K562 (cell line): ENCODE data around the gene ITPR1. TPM values are rescaled to one million over a fixed set of nuclear protein-coding genes. Genes with fewer than 3 reads are reported as not detected.

Source experiments
- ATAC-seq: fragments of 200-7000 bp; cut with Tn5 transposase; 3 replicates; pipeline ENCODE4 v1.9.1; 2020; ENCODE audit warnings: moderate library complexity
- BruUV-seq: library from RNA; stranded (reverse); fragments of 400-500 nt; replicated peaks from 2 replicates; lab custom pipeline; 2021; lab: Mats Ljungman, UMichigan
- CTCF ChIA-PET: fragments of 300-600 bp; formaldehyde crosslinking; extraction: SDS; loops from one replicate; lab custom pipeline; 2021; ENCODE audit warnings: low intra/inter-chr PET ratio; lab: Yijun Ruan, JAX
- POLR2A ChIA-PET: fragments of 300-600, 350-650 bp; sonication (Branson Sonifier 250); formaldehyde crosslinking; extraction: SDS; loops from one replicate; lab custom pipeline; 2021; ENCODE audit warnings: antibody characterized with exemption, inconsistent platforms; lab: Yijun Ruan, JAX
- DNase-seq, 4 experiments: peaks; one replicate each; pipeline versions ENCODE4 v3.0.0 to v3.0.0-alpha.2; 2011 to 2018; ENCODE audit warnings: low spot score in 3 of 4, mixed read lengths in 3 of 4; ENCODE audit errors: extremely low read depth in 1 of 4
- FAIRE-seq: peaks from 2 replicates; lab custom pipeline; 2011; peaks lifted over from hg19 to GRCh38; lab: Jason Lieb, UNC
- H2AFZ ChIP-seq: 2 replicates; pipeline ENCODE4 v1.6.0; 2011; ENCODE audit warnings: low read depth, low read length, control low read depth, inconsistent platforms
- H3K27ac ChIP-seq: fragments of 200-600 bp; 3 replicates; pipeline ENCODE4 v1.8.0; 2011; ENCODE audit warnings: low read depth, mild to moderate bottlenecking, control low read depth, inconsistent platforms, low read length, moderate library complexity, mixed read lengths; ENCODE audit errors: extremely low read depth
- H3K27me3 ChIP-seq, 2 experiments: fragments of 300-600 bp in 1 of 2; 2 replicates in 1 of 2; 3 replicates in 1 of 2; pipeline versions ENCODE4 v1.6.0 to v1.8.0; 2011; ENCODE audit warnings: inconsistent platforms in 2 of 2, low read length in 2 of 2, mild to moderate bottlenecking in 1 of 2, mixed read lengths in 1 of 2, moderate library complexity in 1 of 2; ENCODE audit not compliant: control insufficient read depth in 2 of 2, insufficient read depth in 2 of 2
- H3K36me3 ChIP-seq: fragments of 300-600 bp; 3 replicates; pipeline ENCODE4 v1.8.0; 2011; ENCODE audit warnings: mild to moderate bottlenecking, low read length, inconsistent platforms; ENCODE audit not compliant: control insufficient read depth, insufficient read depth
- H3K4me1 ChIP-seq, 2 experiments: fragments of 200-600 bp in 1 of 2; replicated peaks in 1 of 2; 2 replicates in 1 of 2; 3 replicates in 1 of 2; pipeline versions ENCODE4 v1.5.1 to v1.8.0; 2011; ENCODE audit warnings: inconsistent platforms in 2 of 2, low read length in 2 of 2, mild to moderate bottlenecking in 1 of 2, mixed read lengths in 1 of 2, moderate library complexity in 1 of 2; ENCODE audit not compliant: control insufficient read depth in 2 of 2, insufficient read depth in 2 of 2
- H3K4me2 ChIP-seq: 2 replicates; pipeline ENCODE4 v1.6.1; 2011; ENCODE audit warnings: low read length, control low read depth, inconsistent platforms, mixed read lengths; ENCODE audit not compliant: insufficient read depth
- H3K4me3 ChIP-seq: fragments of 200-600 bp; sonication (generic), shearing (Covaris generic); 2 replicates; pipeline ENCODE4 v1.5.1; 2016; ENCODE audit warnings: control low read depth, inconsistent platforms
- H3K79me2 ChIP-seq: fragments of 200-600 bp; 3 replicates; pipeline ENCODE4 v1.8.0; 2011; ENCODE audit warnings: low read length, inconsistent platforms; ENCODE audit not compliant: control insufficient read depth, insufficient read depth
- H3K9ac ChIP-seq, 2 experiments: 2 replicates each; pipeline versions ENCODE4 v1.6.0 to v1.6.1; 2011; ENCODE audit warnings: low read depth in 2 of 2, low read length in 2 of 2, control low read depth in 1 of 2, inconsistent platforms in 1 of 2, mild to moderate bottlenecking in 1 of 2, mixed read lengths in 1 of 2; ENCODE audit not compliant: insufficient read depth in 1 of 2
- H3K9me1 ChIP-seq: one replicate; pipeline ENCODE4 v1.6.0; 2011; ENCODE audit warnings: inconsistent platforms, mild to moderate bottlenecking, low read length, moderate library complexity; ENCODE audit not compliant: control insufficient read depth, insufficient read depth
- H3K9me3 ChIP-seq: replicated peaks from 2 replicates; pipeline ENCODE4 v1.5.1; 2011; ENCODE audit warnings: low read depth, low read length, inconsistent platforms; ENCODE audit not compliant: control insufficient read depth, insufficient read depth
- H4K20me1 ChIP-seq: replicated peaks from 2 replicates; pipeline ENCODE4 v1.6.1; 2011; ENCODE audit warnings: low read length, inconsistent platforms, mixed read lengths; ENCODE audit not compliant: control insufficient read depth, insufficient read depth
- CREB5 ChIP-seq: fragments of 250-450 bp; sonication (Bioruptor Pico); IDR thresholded peaks from 2 replicates; pipeline ENCODE4 v1.5.0; 2020; ENCODE audit warnings: mild to moderate bottlenecking
- EGR1 ChIP-seq: fragments of 450-650 bp; conservative IDR thresholded peaks from 2 replicates; pipeline ENCODE4 v1.6.1; 2017; ENCODE audit warnings: mild to moderate bottlenecking
- FIP1L1 ChIP-seq: fragments of 200-400 bp; formaldehyde crosslinking; IDR thresholded peaks from 2 replicates; pipeline ENCODE4 v1.6.1; 2018; ENCODE audit warnings: mild to moderate bottlenecking, low read depth, low read length; ENCODE audit not compliant: poor library complexity, severe bottlenecking
- HMBOX1 ChIP-seq: sonication (generic); IDR thresholded peaks from 2 replicates; pipeline ENCODE4 v1.6.1; 2016
- ID3 ChIP-seq, 2 experiments: fragments of 250-450 bp in 1 of 2; fragments of 450-650 bp in 1 of 2; sonication (Bioruptor Pico) in 1 of 2; IDR thresholded peaks; 2 replicates each; pipeline versions ENCODE4 v1.6.1 to v1.8.0; 2016 to 2021; ENCODE audit warnings: mild to moderate bottlenecking in 2 of 2, moderate library complexity in 2 of 2, missing compliant biosample characterization in 1 of 2, missing genetic modification characterization in 1 of 2
- KDM4B ChIP-seq, 2 experiments: fragments of 450-650 bp in 1 of 2; sonication (generic) in 1 of 2; IDR thresholded peaks; 2 replicates each; pipeline ENCODE4 v1.6.1; 2016 to 2017; ENCODE audit warnings: borderline replicate concordance in 2 of 2, antibody characterized with exemption in 1 of 2, low read depth in 1 of 2, mild to moderate bottlenecking in 1 of 2
- NFIC ChIP-seq: fragments of 450-650 bp; IDR thresholded peaks from 2 replicates; pipeline ENCODE4 v1.6.1; 2017; ENCODE audit warnings: mild to moderate bottlenecking, inconsistent platforms
- PBX2 ChIP-seq, 2 experiments: IDR thresholded peaks in 1 of 2; conservative IDR thresholded peaks in 1 of 2; 2 replicates each; pipeline ENCODE4 v1.6.1; 2016; ENCODE audit warnings: low read depth in 2 of 2, mild to moderate bottlenecking in 1 of 2, missing compliant biosample characterization in 1 of 2, missing genetic modification characterization in 1 of 2, moderate library complexity in 1 of 2
- RAD21 ChIP-seq, 2 experiments: fragments of 250-450 bp in 1 of 2; fragments of 450-650 bp in 1 of 2; sonication (Bioruptor Pico) in 1 of 2; formaldehyde crosslinking in 1 of 2; IDR thresholded peaks in 1 of 2; conservative IDR thresholded peaks in 1 of 2; 2 replicates each; pipeline versions ENCODE4 v1.4.0 to v1.8.0; 2020 to 2022; ENCODE audit warnings: mild to moderate bottlenecking in 2 of 2, moderate library complexity in 1 of 2
- RUNX1 ChIP-seq: sonication (generic); IDR thresholded peaks from 2 replicates; pipeline ENCODE4 v1.6.1; 2016; ENCODE audit warnings: antibody characterized with exemption, low read depth
- TBP ChIP-seq: optimal IDR thresholded peaks from 2 replicates; pipeline ENCODE3; 2011; ENCODE audit warnings: low read depth, low read length, improper control_type of control experiment
- TEAD4 ChIP-seq, 2 experiments: sonication (generic) in 1 of 2; formaldehyde crosslinking in 1 of 2; IDR thresholded peaks; 2 replicates each; pipeline versions ENCODE4 v1.6.1 to v1.8.0; 2012 to 2022; ENCODE audit warnings: borderline replicate concordance in 1 of 2, inconsistent platforms in 1 of 2, low read length in 1 of 2, mild to moderate bottlenecking in 1 of 2, missing genetic modification reagents in 1 of 2
- ZNF75A ChIP-seq: fragments of 450-650 bp; formaldehyde crosslinking; IDR thresholded peaks from 2 replicates; pipeline ENCODE4 v1.4.0; 2020; ENCODE audit warnings: mild to moderate bottlenecking
- WGBS: fragments of 100-300 bp; shearing (Covaris generic); methylation state at CpG from one replicate; pipeline ENCODE4 v1.1.6; 2016; ENCODE audit warnings: low coverage, mixed read lengths; ENCODE audit not compliant: insufficient coverage; ENCODE audit errors: missing lambda C conversion rate; 5-methylcytosine and 5-hydroxymethylcytosine counted together
- in situ Hi-C: fragments of 300-500 bp; cut with MboI; formaldehyde crosslinking; loops from 4 replicates; pipeline ENCODE4 v1.15.0; 2018; ENCODE audit warnings: inconsistent platforms, mixed read lengths
- intact Hi-C: fragments of 100-400 bp; cut with micrococcal nuclease; formaldehyde crosslinking; loops from 2 replicates; pipeline ENCODE4 v1.14.2; 2022
- polyA plus RNA-seq, 8 experiments: library from polyadenylated mRNA; depleted of rRNA in 4 of 8; stranded (reverse) in 5 of 8; unstranded in 3 of 8; fragments of >200 nt; fragmentation: Nextera tagmentation in 2 of 8; fragmentation: Illumina TruSeq in 1 of 8; extraction: Ambion mirVana in 2 of 8; extraction: Trizol in 1 of 8; gene quantifications; 2 replicates each; pipeline versions ENCODE4 v1.2.1 to v1.2.3, GENCODE V29; 2011 to 2014; ENCODE audit warnings: inconsistent platforms in 1 of 8, missing spikeins in 1 of 8
- total RNA-seq, 7 experiments: library from RNA; depleted of rRNA in 6 of 7; stranded (reverse); fragments of >200 nt in 6 of 7; fragmentation: Illumina TruSeq in 2 of 7; extraction: Trizol in 2 of 7; gene quantifications; 2 replicates each; pipeline versions ENCODE4 v1.2.1 to v1.2.3, GENCODE V29; 2011 to 2021; ENCODE audit warnings: low replicate concordance in 1 of 7

Gene ITPR1
- total and polyA plus RNA-seq, 9 of the 15 experiments (the other 6 are each of a cell fraction or from before 2014, with no cell fraction given) = 22.4 to 40.0 (median 27.4) TPM

- intact Hi-C loops (loop anchor here (5.0 kb wide), 1 partner anchor 167 kb away; no protein-coding TSS in a partner anchor), in situ Hi-C loops (no loop called here)
- ATAC-seq = no peak
- no peak overlapping the region for H3K4me2 ChIP-seq
- BruUV-seq = no TSS peak
- H3K4me3 ChIP-seq = no peak overlapping the region
- no peak overlapping the region for H3K27ac ChIP-seq
- no peaks in the 10 kb centered on the region for H3K9me1 ChIP-seq
- WGBS = 34% methylated on average over 4 of the region's 4 CpGs
- DNase-seq = no peak
- peak overlapping the region; percentile 69 for H2AFZ ChIP-seq
- peaks cover 0 to 16% of the 10 kb centered on the region in 2 experiments; a peak in 3 of 5 replicates for H3K4me1 ChIP-seq
- ChIA-PET CTCF (no interaction called here), POLR2A (interaction anchor here (0.6 to 1.4 kb wide), 3 partner anchors 19 to 91 kb away, joined by 3 to 4 read pairs (median 3); no protein-coding TSS in a partner anchor)
- FAIRE-seq = no peak
- H3K9ac ChIP-seq = no peak overlapping the region
- H4K20me1 ChIP-seq = no peaks in the 10 kb centered on the region
- no peaks in the 10 kb centered on the region for H3K9me3 ChIP-seq
- H3K36me3 ChIP-seq = no peaks in the 10 kb centered on the region
- H3K79me2 ChIP-seq = no peaks in the 10 kb centered on the region
- H3K27me3 ChIP-seq = no peaks in the 10 kb centered on the region
- TF ChIP-seq KDM4B (IDR thresholded peaks at IDR 0.05; ENCODE audit: borderline replicate concordance in 2 of 2, low read depth in 1 of 2) (no peak), CREB5 (no peak), ZNF75A (CRISPR knock-in tag) (peak; percentile 89), ID3 (CRISPR knock-in tag; IDR thresholded peaks at IDR 0.05) (no peak), ID3 (tag; IDR thresholded peaks at IDR 0.05) (peak; percentile 31; the same call in 1 of the 2 replicates), RAD21 (CRISPR knock-in tag; conservative IDR thresholded peaks at IDR 0.05 in 1 of 2, IDR thresholded peaks at IDR 0.05 in 1 of 2) (peak in 1 of 2 experiments; percentile 26; a peak in 1 of 4 replicates), NFIC (peak; percentile 74), RUNX1 (no peak), TEAD4 (IDR thresholded peaks at IDR 0.05; ENCODE audit: low read length) (no peak), TEAD4 (CRISPR knock-in tag; IDR thresholded peaks at IDR 0.05; ENCODE audit: borderline replicate concordance) (no peak), HMBOX1 (peak; percentile 64; the same call in 1 of the 2 replicates), FIP1L1 (no peak), TBP (no peak), EGR1 (no peak), PBX2 (CRISPR knock-in tag; IDR thresholded peaks at IDR 0.05; ENCODE audit: low read depth) (no peak), PBX2 (tag; conservative IDR thresholded peaks at IDR 0.05; ENCODE audit: low read depth) (no peak)
These were observed 396.0 kb downstream of the ITPR1 start for GRCh38 chr3:4888913-4889846.
